NCI-H128 (cell line): ENCODE data around the gene FHAD1.
"Not testable (repeated sequence)": the region's sequence is repeated elsewhere in the genome, so short reads cannot be mapped to it uniquely, and the experiment has no call there.

Experiments
- DNase-seq: peaks from one replicate; lab custom pipeline; 2025; ENCODE audit not compliant: unreplicated experiment; lab: John Stamatoyannopoulos, UW

FHAD1 gene

DNA sequence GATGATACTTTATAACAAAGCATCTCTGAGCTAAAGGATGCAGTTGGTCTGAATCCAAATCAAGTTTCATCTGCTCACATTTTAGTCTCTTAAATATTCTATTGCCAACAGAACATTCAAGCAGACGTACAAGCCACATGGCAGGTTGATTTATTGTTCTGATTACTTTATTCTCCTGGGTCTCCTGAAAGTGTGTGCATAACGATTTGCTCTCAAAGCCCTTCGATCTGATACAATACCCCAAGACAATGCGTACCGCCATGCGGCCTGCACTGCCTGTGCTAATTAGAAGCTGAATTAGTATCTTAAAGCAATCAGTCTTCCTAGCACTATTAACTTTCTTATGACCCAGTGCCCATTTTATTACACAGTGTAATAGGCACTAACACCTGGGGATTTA, 56.9 kb downstream of the FHAD1 start:
- DNase-seq: no peak

DNA sequence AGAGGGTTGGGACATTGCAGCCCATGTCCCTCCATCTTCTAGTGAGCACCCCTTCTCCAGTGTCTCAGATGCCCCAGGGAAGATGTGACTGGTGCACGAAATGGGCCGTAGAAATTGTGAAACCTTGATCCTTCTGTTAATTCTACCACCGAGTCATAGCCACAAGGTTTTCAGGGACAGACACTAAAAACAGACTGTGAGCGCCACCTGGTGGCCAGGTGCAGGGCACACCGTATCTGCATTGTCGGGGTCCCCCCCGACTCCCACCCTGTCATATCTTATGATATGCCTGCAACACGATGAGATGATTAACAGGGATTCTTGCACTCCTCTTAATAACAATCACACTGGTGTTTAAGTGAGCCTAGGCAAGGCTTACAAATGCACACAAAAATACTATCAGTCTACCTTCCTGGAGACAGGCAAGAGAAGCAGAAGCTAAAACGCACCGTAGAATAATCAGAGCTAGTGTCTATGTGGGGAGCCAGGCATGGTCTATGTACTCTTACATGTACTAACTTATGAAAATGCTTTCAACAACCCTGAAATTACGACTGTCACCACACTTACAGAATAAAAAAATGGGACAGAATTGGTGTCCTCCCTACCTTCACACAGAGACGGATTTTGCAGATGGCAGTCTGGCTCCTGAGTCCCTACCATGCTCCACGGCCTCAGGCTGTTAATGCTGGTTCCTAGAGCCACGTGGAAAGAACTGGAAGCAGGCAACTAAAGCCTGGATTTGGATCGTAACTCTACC, 57.9 kb downstream of the FHAD1 start:
- DNase-seq: peak; percentile 38

DNA sequence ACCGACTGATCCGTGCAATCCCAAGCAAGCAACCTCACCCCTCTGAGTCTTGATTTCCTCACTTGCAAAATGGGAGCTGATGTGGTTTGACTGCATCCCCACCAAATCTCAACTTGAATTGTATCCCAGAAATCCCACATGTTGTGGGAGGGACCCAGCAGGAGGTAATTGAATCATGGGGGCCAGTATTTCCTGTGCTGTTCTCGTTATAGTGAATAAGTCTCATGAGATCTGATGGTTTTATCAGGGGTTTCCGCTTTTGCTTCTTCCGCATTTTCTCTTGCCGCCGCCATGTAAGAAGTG, 58.4 kb downstream of the FHAD1 start:
- DNase-seq: no peak

DNA sequence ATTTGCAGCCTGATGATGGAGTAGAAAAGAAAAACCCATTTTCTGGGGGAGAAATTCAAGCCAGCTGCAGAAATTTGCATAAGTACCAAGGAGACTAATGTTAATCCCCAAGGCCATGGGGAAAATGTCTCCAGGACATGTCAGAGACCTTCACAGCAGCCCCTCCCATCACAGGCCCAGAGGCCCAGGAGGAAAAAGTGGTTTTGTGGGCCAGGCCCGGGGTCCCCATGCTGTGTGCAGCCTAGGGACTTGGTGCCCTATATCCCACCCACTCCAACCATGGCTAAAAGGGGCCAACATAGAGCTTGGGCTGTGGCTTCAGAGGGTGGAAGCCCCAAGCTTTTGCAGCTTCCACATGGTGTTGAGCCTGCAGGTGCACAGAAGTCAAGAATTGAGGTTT, 59.3 kb downstream of the FHAD1 start:
- DNase-seq: not testable (repeated sequence)

DNA sequence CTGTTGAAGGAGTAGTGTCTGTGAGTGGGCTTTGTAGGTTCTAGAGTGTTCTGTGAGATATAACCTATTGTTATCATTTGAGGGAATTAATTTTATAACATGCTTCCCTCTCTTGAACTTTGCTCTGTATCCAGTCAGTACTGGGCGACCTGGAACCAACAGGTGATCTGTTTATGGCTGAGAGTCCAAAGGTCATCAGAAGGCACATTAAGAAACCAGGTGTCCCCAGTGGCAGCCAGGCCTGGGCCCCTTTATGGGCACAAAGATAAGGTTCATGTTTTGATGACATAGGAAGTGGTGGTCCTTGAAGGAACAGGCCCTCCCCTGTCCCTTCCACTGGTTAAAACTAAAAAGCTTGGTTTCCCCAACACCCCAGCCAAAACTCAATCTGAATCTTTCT, 61.1 kb downstream of the FHAD1 start:
- DNase-seq: no peak

DNA sequence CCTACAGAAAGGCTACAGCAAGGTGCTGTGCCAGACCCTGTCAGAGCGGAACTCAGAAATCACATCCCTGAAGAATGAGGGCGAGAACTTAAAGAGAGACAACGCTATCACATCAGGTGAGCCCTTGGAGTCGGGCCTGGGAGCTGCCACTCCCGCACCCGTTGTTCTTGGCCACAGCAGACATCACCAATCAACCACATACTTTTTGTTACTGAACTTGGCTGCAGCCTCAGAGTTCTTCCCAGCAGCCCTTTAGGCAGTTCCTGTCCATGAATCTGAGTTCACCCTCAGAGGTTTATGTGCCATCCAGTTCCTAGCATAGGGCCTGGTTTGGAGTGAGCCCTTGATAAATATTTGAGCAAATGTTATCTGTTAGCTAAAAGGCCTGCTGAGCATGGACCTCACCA, 61.6 kb downstream of the FHAD1 start:
- no peak for DNase-seq

DNA sequence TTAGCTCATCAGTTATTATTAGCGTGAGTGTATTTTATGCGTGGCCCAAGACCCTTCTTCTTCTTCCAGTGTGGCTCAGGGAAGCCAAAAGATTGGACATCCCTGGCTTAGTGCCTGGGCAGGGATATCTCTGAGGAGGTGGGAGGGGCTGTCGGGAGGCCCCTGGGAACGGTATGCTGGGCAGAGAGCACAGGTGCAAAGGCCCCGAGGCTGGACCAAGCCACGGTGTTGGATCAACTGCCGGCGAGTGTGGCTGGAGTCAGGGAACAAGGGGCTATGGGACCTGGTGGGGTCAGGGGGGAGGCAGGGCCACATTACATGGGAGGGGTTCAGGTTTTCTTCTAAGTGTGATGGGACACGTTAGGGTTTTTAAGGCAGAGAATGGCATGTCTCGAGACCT, 62.7 kb downstream of the FHAD1 start:
- no peak for DNase-seq

DNA sequence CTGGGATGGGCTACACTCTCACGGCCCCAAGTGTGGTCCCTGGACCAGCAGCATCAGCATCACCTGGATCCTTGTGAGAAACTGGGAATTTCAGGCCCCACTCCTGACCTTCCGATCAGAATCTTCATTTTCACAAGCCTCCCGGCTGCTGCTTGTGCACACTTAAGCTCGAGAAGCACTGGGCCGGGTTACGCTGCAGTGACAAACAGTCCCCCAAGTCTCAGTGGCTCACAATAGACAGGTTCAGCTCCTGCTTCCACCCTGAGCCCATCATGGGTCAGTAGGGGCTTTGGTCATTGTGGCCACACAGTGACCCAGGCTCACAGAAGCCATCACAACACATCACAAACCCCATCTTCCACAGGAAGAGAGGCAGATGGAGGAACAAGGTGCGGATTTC, 63.5 kb downstream of the FHAD1 start:
- DNase-seq: no peak

DNA sequence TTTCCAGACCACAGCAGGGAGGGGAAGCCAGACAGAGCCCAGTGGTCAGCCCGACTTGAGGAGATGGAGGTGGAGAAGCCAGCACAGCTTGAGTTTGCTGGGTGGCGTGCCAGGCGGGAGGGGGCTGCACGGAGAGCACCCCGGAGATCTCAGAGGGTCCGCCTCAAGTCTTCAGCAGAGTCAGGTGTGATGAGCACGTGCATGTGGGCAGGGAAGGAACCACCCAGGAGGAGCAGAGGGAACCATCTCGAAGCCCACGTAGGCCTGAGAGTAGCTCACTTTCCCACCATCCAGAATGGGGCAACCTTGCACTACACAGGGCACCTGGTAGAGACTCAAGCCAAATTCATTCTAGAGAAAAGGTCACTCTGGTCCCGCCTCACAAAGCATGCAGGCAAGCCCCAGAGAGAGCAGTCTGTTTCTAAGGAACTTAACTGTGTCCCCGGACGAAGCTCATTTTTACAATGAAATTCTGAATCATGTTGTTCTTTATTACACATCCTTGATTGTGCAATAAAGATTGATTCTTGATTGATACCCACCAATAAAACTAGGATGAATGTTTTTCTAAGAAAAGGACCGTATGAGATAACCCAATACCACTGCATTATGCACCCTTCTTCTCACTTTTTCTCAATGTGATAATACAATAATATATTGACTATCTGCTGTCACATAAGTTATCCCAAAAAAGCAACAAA, 64.2 kb downstream of the FHAD1 start:
- DNase-seq: no peak

DNA sequence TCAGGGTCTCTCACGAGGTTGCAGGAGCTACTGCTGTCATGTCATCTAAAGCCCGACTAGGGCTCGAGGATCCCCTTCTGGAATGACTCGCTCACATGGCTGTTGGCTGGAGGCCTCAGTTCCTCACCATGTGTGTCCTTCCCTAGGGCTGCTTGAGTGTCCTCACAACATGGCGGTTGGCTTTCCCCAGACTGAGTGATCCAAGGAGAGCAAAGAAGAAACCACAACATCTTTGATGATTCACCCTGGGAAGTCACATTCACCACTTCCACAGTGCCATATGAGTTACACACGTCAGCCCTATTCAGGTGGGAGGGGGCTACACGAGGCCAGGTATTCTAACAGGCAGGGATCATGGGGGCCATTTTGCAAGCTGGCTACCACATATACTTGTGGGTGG, 64.9 kb downstream of the FHAD1 start:
- DNase-seq: no peak

DNA sequence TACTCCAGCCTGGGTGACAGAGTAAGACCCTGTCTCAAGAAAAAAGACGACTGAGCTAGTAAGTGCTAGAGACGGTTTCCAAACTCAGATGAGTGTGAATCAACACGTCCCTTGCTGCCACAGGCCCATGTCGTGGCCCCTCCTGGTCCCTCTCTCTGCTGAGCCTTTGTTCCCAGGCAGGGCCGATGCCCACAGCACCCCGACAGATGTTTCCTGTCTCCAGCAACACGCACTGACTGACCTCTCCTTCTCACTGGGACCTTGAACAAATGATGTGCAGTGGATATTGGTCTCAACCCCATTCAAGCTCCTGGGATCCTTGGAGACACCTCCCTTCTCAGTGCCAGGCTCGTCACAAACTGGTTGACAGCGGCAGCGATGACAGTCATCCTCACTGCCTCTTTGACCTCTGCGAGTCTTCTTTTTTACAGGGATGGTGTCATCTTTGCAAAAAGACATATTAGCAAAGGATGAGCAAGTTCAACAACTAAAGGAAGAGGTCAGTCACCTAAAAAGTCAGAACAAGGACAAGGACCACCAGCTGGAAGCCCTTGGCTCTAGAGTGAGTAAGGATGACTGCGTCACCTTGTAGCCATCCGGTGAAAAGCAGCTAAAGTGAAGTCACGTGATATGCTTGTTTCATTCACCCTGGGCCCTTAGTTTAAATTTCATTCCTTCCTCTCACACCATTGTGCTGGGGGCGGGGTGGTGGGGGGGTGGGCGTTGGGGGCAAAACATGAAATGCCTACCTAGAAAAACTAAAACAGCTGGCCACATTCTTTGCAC, 65.8 kb downstream of the FHAD1 start:
- DNase-seq: no peak

DNA sequence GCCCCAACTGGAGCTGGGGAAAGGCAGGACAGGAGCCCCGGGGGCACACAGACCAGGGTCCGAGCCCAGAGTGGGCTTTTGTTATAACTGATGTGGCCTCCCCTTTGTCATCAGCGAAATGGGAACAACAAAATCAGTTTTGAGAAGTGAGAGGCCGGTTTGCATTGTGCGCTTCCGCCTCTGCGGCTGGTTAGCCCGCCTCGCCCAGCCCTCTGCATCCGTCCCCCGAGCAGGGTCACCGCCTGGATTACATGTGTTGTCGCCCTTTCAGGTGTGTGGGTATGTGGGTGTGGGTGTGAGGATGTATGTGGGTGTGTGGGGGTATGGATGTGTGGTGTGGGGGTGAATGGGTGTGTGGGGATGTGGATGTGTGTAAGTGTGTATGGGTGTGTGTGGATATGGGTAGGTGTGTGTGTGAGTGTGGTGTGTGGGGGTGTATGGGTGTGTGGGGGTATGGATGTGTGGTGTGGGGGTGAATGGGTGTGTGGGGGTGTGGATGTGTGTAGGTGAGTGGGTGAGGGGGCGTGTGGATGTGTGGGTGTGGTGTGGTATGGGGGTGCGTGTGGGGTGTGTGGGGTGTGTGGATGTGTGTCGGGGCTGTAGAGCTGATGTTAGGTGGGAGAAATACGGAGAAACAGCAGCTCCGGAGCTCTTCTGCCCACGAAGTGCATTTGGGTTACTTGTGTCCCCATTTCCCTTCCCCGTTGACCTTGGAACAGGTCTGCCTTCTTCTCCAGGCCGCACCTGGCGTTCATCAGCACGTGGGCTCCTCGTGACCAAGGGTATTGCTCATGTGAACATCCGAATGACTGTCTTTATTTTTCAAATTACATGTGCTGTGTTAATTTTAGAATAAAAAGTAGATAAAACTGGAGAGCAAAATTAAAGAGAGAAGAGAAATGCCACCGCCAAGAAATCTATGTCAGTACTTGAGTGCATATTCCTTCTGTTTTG, 67.6 kb downstream of the FHAD1 start:
- DNase-seq: no peak

DNA sequence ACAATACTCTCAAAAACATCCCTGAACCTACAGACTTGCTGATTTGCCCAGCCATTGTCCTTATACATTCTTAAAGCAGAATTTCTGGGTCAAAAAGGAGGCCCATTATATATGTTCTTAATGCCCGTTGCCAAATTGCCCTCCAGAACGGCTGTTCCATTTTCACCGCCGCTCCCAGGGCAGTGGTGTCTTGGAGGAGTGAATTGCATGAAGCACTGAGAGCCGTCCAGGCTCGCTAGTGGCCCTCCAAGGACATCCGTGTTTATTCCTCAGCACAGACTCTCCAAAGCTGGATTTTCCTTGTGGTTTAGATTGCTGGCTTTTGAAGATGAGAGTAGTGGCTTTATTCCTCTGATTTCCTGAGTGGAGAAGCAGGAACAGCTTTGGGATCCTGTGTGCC, 68.8 kb downstream of the FHAD1 start:
- no peak for DNase-seq

DNA sequence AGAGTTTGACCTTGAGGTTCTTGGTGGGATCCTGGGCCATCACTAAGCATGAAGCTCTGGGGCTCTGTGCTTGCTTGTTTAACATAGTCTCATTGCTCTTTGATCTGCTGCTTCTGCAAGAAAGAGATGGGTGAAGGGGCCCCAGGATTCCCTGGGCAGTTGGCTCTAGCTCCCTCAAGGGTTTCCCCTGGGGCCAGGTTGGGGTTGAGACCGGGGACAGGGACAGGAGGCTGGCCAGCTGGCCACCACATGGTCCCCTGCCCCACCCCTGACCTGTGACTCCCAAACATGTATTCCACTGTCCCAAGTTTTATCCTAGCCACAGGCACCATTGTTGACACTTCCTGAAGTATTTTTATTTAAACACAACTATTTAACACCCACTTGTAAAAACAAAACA, 69.5 kb downstream of the FHAD1 start:
- DNase-seq: no peak

DNA sequence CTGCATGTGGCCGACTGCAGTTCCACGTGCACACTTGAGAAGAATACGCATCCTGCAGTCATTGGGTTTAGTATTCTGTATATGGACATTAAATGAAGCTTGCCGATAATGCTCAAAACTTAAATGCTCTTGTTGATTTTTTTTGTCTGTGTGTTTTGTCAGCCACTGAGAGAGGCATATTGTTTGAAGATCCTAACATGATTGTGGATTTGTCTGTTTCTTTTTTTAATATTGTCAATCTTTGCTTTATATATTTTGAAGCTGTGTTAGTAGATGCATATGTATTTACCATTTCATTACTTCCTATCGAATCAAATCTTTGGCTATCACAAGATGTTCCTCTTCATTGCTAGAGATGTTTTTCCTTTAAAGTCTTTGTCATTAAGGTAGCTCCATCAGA, 73.2 kb downstream of the FHAD1 start:
- DNase-seq: no peak

DNA sequence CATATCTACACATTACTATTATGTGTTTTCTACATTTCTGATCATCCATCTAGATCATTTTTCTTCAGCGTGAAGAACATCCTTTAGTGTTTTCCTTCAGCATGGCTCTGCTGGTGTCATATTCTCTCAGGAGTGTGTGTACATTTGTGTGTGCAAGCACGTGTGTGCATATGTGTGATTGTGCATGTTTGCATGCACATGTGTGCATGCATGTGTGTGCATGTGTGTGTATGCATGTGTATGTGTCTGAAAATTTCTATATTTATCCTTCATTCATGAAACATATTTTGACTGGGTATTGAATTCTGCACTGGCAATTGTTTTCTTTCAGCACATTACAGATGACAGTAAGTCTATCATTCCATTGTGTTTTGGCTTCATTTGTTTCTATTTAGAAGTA, 74.6 kb downstream of the FHAD1 start:
- DNase-seq: no peak

DNA sequence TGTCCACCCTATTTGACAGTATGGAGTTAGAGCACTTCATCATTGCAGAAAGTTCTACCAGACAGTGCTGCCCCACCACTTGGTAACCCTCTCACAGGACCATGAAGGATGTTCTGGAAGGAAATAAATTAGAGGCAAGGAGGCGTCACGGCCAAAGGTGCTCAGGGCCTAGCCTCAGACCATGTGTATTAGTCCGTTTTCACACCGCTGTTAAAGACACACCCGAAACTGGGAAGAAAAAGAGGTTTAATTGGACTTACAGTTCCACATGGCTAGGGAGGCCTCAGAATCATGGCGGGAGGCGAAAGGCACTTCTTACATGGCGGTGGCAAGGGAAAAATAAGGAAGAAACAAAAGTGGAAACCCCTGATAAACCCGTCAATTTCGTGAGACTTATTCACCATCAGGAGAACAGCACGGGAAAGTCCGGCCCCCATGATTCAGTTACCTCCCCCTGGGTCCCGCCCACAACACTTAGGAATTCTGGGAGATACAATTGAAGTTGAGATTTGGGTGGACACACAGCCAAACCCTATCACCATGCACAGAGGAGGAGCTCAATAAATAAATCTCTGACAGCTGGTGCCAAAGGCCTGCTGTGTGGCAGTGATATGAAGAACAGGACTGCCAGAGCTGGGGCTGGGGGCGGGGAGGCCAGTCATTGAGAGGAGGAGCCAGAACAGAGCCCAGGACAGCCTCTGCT, 75.8 kb downstream of the FHAD1 start:
- DNase-seq: no peak

DNA sequence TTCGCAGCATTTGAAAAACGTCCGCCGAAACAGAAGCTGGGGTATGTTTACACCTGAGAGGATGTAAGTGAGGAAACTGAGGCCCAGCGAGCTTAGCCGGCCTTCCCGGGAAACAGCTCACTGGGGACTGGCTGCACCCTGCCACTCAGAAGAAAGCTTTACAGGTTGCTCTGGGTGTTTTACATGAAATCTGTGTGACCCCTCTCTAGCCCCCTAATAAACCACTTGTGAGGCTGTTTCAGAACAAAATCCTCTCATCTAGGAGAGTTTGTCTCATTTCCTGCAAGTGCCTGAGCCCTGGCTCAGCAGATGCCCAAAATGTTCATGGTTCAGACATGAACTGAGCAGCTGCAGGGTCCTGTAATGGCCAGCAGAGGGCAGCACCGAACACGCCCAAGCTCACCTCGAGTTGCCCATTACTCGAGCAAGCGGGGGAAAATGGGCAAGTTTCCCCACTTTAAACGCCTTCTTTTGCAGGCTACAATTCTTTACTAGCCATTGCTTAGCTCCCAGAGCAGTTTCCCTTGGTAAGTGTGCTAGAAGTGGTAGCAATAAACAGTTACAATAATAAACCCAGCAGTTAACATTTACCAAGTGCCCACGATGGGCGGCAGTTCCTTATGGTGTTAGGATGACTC, 76.4 kb downstream of the FHAD1 start:
- peak; percentile 67 for DNase-seq

DNA sequence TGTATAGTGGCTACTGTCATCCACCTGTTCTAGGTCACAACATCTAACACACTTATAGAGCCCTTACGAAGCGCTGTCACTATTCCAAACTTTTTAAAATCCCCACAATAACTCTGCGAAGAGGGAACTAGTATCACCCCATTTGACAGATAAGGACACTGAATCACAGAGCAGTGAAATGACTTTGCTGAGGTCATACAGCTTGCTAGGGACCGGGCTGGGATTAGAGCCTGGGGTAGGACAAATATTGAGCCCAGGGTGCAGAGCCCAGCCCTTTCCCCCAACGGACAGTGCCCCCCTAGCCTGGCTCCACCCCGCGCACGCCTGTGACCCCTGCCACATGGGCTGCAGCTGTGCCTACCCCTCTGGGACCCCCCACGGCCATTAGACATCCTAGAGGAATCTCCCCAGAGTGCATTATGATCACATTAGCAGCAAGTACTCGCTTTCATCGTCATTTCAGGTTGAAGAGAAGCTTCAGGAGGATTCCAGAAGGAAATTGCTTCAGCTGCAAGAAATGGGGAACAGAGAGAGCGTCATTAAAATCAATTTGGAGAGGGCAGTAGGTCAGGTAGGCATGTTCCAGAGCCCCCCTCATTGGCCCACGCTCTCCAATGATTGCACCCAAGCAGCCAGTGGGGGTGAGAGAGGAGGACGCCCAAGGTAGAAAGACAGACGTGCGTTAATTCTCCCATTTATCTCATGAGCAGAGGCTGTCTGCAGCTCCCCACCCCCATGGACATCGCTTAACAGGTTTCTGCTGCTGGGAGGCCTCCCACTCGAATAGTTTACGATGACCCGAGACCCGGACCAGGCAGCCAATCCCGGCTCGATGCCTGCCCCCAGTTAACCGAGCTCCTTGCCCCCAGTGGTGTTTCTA, 77.2 kb downstream of the FHAD1 start:
- no peak for DNase-seq
